ENCODE results near the gene ZNF98. TPM values are rescaled to one million over a fixed set of nuclear protein-coding genes. Genes with fewer than 3 reads are reported as not detected.

ZNF98 gene
- 1.3 TPM in 1 of 2 replicates, not detected in the other for total RNA-seq

GRCh38 chr19:22422211-22422610 is at the start of gene ZNF98:
TSS of gene ZNF98 (minus strand) at chr19:22422346. CDS start at chr19:22422224, 122 bp downstream.

Other genes starting within 250 kb of the ZNF98 start
- 0.18 TPM in 1 of 2 replicates, not detected in the other for gene ZNF676, start 225.4 kb downstream of the ZNF98 start, total RNA-seq
- not detected in 2 replicates for gene ZNF729, start 135.9 kb downstream of the ZNF98 start, total RNA-seq
- gene ZNF492, start 212.0 kb upstream of the ZNF98 start, total RNA-seq: under 0.01 and 0.65 TPM in 2 replicates

Measured in cardiac atrium fibroblast (primary cell).